ENCODE data around the gene ZNF780A.
A peak's percentile ranks its signal among the peaks of the same experiment; 100 is the strongest.
"Not testable (repeated sequence)": the region's sequence is repeated elsewhere in the genome, so short reads cannot be mapped to it uniquely, and the experiment has no call there.

The ZNF780A gene

GRCh38 chr19:40090241-40091204 lies at the start of gene ZNF780A:
ZNF780A (minus strand) TSS chr19:40090943; CDS start chr19:40084753, 6,190 bp downstream.
- peak; percentile 82 for DNase-seq (ENCODE audit: low spot score)

GRCh38 chr19:40139533-40140287 lies 49.0 kb upstream of the ZNF780A start:
- peak; percentile 21 for DNase-seq (ENCODE audit: low spot score)

DNA sequence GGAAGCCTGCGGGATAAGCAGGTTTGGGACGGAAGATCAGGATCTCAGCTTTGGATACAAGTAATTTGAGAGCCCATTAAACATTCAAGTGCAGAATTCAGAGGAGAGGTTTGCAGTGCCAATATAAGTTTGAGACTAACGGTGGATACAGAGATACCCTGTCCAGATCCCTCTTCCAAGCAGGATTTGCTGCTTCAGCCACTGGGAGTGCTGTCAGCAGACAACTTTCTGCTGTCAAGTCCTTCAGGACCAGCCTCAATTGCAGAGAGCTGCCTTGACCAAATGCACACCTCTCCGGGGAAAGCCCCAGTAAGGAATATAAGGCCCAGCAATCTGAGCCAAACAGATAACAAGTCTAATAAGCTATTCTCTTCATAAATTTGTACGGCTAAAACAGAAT lies 46.1 kb upstream of the ZNF780A start:
- no peak for DNase-seq (ENCODE audit: low spot score)

DNA sequence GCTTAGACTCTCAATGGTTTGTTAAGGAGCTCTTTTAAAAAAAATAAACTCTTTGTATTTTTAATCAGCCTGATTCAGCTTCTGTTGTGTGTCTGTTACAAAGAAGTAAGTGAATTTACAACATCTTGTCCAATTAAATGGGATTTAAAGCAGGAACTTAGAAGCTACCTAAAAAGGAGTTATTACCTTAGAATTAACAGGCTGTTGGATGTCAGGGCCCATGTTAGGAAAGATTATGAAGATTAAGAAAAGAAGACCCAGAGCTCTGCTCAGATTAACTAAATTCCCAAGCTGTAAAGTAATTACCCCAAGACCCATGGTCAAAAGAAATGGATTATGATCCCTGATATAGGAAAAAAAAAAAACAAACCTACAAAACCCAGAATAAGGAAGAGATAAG lies 44.1 kb upstream of the ZNF780A start:
- no peak for DNase-seq (ENCODE audit: low spot score)

- no peak for DNase-seq (ENCODE audit: low spot score)
These were observed 42.7 kb upstream of the ZNF780A start for GRCh38 chr19:40133491-40133890.

- DNase-seq (ENCODE audit: low spot score) = no peak
These were observed 39.3 kb upstream of the ZNF780A start for GRCh38 chr19:40130013-40130412.

DNA sequence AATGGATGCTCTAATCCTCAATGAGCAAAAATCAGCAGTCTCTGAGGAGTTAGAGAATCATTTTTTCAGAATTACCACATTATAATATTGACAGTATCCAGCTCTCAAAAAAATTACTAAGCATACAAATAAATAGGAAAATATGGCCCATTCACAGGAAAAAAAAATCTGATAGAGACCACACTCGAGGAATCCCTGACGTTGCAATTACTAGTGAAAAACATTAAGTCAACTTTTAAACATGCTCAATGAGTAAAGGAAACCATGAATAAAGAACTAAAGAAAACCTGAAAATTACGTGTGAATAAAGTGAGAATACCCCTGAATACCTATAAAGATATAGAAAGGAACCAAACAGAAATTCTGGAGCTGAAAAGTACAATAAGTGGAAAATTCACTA lies 38.7 kb upstream of the ZNF780A start:
- DNase-seq (ENCODE audit: low spot score) = no peak

GRCh38 chr19:40128991-40129390 lies 38.2 kb upstream of the ZNF780A start:
- DNase-seq (ENCODE audit: low spot score) = no peak

GRCh38 chr19:40119380-40119779 lies 28.6 kb upstream of the ZNF780A start:
- DNase-seq (ENCODE audit: low spot score) = no peak

- not testable (repeated sequence) for DNase-seq (ENCODE audit: low spot score)
These were observed 27.9 kb upstream of the ZNF780A start for GRCh38 chr19:40118638-40119037.

- no peak for DNase-seq (ENCODE audit: low spot score)
These were observed 25.3 kb upstream of the ZNF780A start for GRCh38 chr19:40116075-40116474.

DNA sequence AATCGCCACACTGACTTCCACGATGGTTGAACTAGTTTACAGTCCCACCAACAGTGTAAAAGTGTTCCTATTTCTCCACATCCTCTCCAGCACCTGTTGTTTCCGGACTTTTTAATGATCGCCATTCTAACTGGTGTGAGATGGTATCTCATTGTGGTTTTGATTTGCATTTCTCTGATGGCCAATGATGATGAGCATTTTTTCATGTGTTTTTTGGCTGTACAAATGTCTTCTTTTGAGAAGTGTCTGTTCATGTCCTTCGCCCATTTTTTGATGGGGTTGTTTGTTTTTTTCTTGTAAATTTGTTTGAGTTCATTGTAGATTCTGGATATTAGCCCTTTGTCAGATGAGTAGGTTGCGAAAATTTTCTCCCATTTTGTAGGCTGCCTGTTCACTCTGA lies 23.4 kb upstream of the ZNF780A start:
- DNase-seq (ENCODE audit: low spot score) = not testable (repeated sequence)

GRCh38 chr19:40112271-40112670 lies 21.5 kb upstream of the ZNF780A start:
- DNase-seq (ENCODE audit: low spot score) = not testable (repeated sequence)

GRCh38 chr19:40110570-40110969 lies 19.8 kb upstream of the ZNF780A start:
- DNase-seq (ENCODE audit: low spot score) = no peak

- no peak for DNase-seq (ENCODE audit: low spot score)
These were observed 14.0 kb upstream of the ZNF780A start for GRCh38 chr19:40104754-40105153.

DNA sequence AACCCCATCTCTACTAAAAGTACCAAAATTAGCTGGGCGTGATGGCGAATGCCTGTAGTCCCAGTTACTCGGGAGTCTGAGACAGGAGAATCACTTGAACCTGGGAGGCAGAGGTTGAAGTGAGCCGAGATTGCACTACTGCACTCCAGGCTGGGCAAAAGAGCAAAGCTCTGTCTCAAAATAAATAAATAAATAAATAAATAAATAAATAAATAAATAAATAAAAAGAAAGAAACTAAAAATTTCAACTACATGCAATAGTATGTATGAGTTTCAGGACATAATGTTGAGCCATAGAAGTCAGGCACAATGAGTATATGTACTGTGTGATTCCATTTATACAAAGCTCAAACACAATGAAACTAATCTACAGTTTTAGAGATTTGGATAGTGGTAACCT lies 12.9 kb upstream of the ZNF780A start:
- no peak for DNase-seq (ENCODE audit: low spot score)

DNA sequence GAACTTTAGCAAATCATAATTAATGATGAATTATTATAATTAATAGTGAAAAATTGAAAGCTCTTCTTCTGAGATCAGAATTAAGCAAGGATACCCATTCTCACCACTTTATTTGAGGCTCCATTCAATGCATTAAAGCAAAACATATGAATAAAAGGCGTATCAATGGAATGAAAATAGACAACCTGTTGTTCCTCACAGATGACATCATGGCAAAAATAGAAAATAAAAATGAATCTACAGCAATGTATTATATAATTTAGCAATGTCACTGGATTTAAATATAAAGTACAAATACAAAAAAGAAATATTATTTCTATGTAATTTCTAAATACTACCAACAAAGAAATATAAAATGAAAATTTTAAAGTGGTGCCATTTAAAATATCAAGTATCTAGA lies 11.1 kb upstream of the ZNF780A start:
- no peak for DNase-seq (ENCODE audit: low spot score)

DNA sequence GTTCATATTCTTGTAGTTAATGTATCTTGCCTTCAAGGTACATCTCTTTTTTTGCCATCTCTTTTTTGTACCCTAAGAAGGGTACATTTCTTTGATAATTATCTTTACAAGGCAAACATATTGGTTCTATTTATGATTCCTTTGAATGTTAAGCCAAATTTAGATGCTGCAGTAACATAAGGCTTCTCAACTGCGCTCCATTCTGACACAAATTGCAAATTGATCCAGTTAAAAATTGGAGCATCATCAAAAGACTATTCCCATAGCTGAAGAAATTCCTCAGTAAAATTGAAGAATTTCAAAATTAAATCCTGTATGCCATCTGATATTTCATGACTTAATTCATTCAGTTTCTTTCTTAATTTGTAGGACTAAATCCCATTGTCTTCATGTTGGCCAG lies 2.7 kb upstream of the ZNF780A start:
- DNase-seq (ENCODE audit: low spot score) = no peak

DNA sequence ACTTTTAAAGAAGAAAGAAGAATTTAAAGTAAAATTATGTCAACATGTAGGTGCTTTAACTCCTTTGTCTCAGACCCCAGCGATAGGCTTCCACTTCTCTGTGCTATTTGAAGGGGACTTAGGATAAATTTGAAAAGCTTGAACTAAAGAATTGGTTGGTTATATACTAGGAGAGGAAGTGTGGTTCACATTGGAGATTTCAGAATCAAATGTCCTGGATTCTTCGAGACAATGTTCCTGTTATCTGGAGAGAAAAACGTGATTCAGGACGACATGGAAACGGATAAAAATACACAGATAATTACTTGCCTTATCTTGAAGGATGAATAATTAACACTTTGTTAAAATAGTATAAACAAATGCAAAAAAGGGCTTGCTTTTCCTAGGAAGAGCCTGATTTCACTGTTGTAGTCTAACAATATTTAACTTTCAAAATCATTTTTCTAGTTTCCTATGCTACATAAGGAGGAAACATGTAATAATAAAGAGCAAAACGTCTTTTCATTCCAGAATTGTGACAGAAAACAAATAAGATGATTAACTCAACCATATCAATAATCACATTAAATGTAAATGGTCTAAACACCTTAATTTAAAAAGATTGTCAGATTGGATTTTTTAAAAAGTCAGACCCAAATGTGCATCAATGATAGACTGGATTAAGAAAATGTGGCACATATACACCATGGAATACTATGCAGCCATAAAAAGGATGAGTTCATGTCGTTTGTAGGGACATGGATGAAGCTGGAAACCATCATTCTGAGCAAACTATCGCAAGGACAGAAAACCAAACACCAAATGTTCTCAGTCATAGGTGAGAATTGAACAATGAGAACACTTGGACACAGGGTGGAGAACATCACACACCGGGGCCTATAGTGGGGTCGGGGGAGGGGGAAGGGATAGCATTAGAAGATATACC lies 724 bp upstream of the ZNF780A start:
- DNase-seq (ENCODE audit: low spot score) = no peak

DNA sequence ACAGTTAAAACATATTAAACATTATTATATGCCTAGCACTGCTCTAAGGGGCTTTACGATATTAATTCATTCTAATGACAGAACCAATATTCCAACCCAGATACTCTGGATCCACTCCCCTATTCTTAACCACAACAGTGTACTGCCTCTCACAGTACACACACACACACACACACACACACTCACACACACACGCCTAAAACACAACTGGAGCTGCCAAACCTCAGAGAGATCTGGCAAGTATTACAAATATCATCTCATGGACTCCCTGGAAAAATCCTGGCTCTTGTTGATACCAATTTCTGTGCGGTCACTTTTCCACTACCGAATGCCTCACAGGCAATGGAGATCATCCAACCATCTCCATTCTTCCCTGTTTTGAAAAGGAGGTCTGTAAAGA lies 1.3 kb downstream of the ZNF780A start:
- no peak for DNase-seq (ENCODE audit: low spot score)

GRCh38 chr19:40088299-40089047 lies 2.3 kb downstream of the ZNF780A start:
- no peak for DNase-seq (ENCODE audit: low spot score)

Data from putamen (tissue), 1 donor.